Thyroid gland (tissue), 4 donors: ENCODE data around the gene PTPN11.

ENCODE experiments used
- CTCF ChIP-seq, 6 experiments: fragments of 200-600 bp in 3 of 6; fragments of 450-650 bp in 3 of 6; sonication (generic) in 3 of 6; IDR thresholded peaks; one replicate each; pipeline ENCODE4 v1.5.1; 2016 to 2019; ENCODE audit warnings: antibody characterized with exemption in 6 of 6, mild to moderate bottlenecking in 2 of 6, inconsistent platforms in 1 of 6, moderate library complexity in 1 of 6
- POLR2A ChIP-seq, 2 donors: fragments of 450-650 bp; IDR thresholded peaks; one replicate each; pipeline ENCODE4 v1.6.1; 2017; ENCODE audit warnings: antibody characterized with exemption in 2 of 2, mild to moderate bottlenecking in 2 of 2, moderate library complexity in 1 of 2

DNA sequence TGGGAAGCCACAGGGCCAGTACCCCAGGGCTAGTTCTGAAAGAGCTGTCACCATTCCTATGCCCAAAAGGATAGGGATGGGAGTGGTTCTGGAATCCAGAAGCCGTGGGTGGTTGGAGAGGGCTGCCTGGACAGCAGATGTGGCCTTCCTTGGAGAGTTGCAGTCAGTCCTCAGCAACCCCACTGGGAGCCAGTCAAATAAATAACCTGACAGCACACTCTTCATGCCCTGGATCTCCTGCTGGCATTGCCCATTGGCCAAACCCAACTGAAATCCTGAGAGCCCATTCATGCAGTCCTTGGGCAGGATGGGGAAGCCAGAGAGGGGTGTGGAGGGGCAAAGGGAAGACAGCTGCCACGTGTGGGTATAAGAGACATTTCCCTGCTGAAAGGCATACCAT, 128.2 kb downstream of the PTPN11 start:
- no peak for TF ChIP-seq CTCF (IDR thresholded peaks at IDR 0.05)
- no peak for TF ChIP-seq POLR2A (IDR thresholded peaks at IDR 0.05)
